ENCODE data around the gene TMIGD2.
"Not testable (repeated sequence)": the region's sequence is repeated elsewhere in the genome, so short reads cannot be mapped to it uniquely, and the experiment has no call there.

The TMIGD2 gene, protein sequence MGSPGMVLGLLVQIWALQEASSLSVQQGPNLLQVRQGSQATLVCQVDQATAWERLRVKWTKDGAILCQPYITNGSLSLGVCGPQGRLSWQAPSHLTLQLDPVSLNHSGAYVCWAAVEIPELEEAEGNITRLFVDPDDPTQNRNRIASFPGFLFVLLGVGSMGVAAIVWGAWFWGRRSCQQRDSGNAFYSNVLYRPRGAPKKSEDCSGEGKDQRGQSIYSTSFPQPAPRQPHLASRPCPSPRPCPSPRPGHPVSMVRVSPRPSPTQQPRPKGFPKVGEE

GRCh38 chr19:4302243-4302640, at the start of gene TMIGD2:
Gene TMIGD2, minus strand, starts transcription at chr19:4302389. Its CDS starts 4 bp downstream, at chr19:4302385.
- Histone ChIP-seq H3K27me3 (ENCODE audit: control insufficient read depth in 5 of 5, insufficient read depth in 4 of 5, low read length in 5 of 5) (peaks cover 4 to 17% (median 9%) of the 10 kb centered on the region in 5 donors), H3K9ac (ENCODE audit: low read length in 5 of 5) (peak within 1 kb of the TSS in 1 of 5 donors; percentile 15), H3K9me3 (ENCODE audit: control insufficient read depth in 5 of 5, low read length in 5 of 5) (no peaks in the 10 kb centered on the region), H3K4me3 (ENCODE audit: low read depth in 1 of 5, low read length in 5 of 5) (no peak within 1 kb of the TSS), H3K36me3 (ENCODE audit: control insufficient read depth in 5 of 5, insufficient read depth in 5 of 5, low read length in 5 of 5) (no peaks in the 10 kb centered on the region), H3K27ac (ENCODE audit: low read depth, low read length) (no peak within 1 kb of the TSS), H3K4me1 (ENCODE audit: control insufficient read depth in 5 of 5, insufficient read depth in 5 of 5, low read length in 5 of 5) (peaks cover 0 to 14% (median 11%) of the 10 kb centered on the region in 5 donors)

DNA sequence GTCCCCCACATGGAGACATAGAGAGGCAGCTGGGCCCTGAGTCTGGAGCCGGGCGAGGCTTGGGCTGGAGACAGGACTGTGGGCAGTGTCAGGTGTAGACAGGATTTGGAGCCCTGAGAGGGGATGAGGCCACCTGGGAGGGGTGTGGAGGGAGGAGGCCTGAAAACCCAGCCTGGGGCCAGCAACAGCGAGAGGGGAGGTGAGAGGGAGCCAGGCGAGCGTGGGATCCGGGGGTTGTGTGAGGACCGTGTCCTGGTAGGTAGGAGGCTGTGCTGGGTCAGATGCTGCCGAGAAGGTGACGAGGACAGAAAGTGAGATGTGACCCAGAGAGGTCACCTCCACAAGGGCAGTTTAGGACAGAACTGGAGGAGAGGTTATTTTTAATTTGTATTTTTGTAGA, 48.5 kb upstream of the TMIGD2 start:
- Histone ChIP-seq H3K4me1 (ENCODE audit: control insufficient read depth in 5 of 5, insufficient read depth in 5 of 5, low read length in 5 of 5) (no peaks in the 10 kb centered on the region), H3K9ac (ENCODE audit: low read length in 5 of 5) (no peak overlapping the region), H3K4me3 (ENCODE audit: low read depth in 1 of 5, low read length in 5 of 5) (no peak overlapping the region), H3K9me3 (ENCODE audit: control insufficient read depth in 5 of 5, low read length in 5 of 5) (no peaks in the 10 kb centered on the region), H3K36me3 (ENCODE audit: control insufficient read depth in 5 of 5, insufficient read depth in 5 of 5, low read length in 5 of 5) (peaks cover 0 to 16% (median 10%) of the 10 kb centered on the region in 5 donors), H3K27me3 (ENCODE audit: control insufficient read depth in 5 of 5, insufficient read depth in 4 of 5, low read length in 5 of 5) (no peaks in the 10 kb centered on the region), H3K27ac (ENCODE audit: low read depth, low read length) (no peak overlapping the region)

GRCh38 chr19:4350111-4350510, 47.9 kb upstream of the TMIGD2 start:
- no peak overlapping the region for H3K4me3 ChIP-seq (ENCODE audit: low read depth in 1 of 5, low read length in 5 of 5)
- H3K27ac ChIP-seq (ENCODE audit: low read depth, low read length): no peak overlapping the region
- no peaks in the 10 kb centered on the region for H3K27me3 ChIP-seq (ENCODE audit: control insufficient read depth in 5 of 5, insufficient read depth in 4 of 5, low read length in 5 of 5)
- H3K9ac ChIP-seq (ENCODE audit: low read length in 5 of 5): no peak overlapping the region
- H3K4me1 ChIP-seq (ENCODE audit: control insufficient read depth in 5 of 5, insufficient read depth in 5 of 5, low read length in 5 of 5): no peaks in the 10 kb centered on the region
- no peaks in the 10 kb centered on the region for H3K9me3 ChIP-seq (ENCODE audit: control insufficient read depth in 5 of 5, low read length in 5 of 5)
- peaks cover 0 to 18% (median 11%) of the 10 kb centered on the region in 5 donors for H3K36me3 ChIP-seq (ENCODE audit: control insufficient read depth in 5 of 5, insufficient read depth in 5 of 5, low read length in 5 of 5)

- H3K27ac ChIP-seq (ENCODE audit: low read depth, low read length); H3K27me3 ChIP-seq (ENCODE audit: control insufficient read depth in 5 of 5, insufficient read depth in 4 of 5, low read length in 5 of 5); H3K9me3 ChIP-seq (ENCODE audit: control insufficient read depth in 5 of 5, low read length in 5 of 5); H3K4me3 ChIP-seq (ENCODE audit: low read depth in 1 of 5, low read length in 5 of 5); H3K4me1 ChIP-seq (ENCODE audit: control insufficient read depth in 5 of 5, insufficient read depth in 5 of 5, low read length in 5 of 5); H3K9ac ChIP-seq (ENCODE audit: low read length in 5 of 5): not testable (repeated sequence)
- H3K36me3 ChIP-seq (ENCODE audit: control insufficient read depth in 5 of 5, insufficient read depth in 5 of 5, low read length in 5 of 5): peaks cover 0 to 15% (median 9%) of the 10 kb centered on the region in 5 donors
Measured at GRCh38 chr19:4349225-4349624, 47.0 kb upstream of the TMIGD2 start.

DNA sequence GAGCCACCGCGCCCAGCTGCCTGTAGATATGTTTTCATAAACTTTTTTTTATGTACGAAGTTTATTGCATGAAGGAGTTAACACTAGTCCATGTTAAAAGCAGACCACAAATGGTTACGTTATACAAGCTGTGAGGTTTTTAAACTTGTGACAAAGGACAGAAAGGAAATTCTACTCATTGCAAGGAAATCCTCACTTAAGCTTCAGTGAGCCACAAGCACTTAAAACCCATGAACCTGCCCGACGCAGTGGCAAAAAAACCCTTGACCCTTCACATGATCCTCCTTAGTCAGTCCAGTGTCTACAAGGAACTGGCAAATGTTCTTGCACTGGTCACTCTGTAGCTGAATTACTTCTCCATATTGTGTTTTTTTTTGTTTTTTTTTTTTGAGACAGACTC, 45.3 kb upstream of the TMIGD2 start:
- H3K4me1 ChIP-seq (ENCODE audit: control insufficient read depth in 5 of 5, insufficient read depth in 5 of 5, low read length in 5 of 5): peaks cover 5 to 14% (median 12%) of the 10 kb centered on the region in 5 donors
- no peak overlapping the region for H3K9ac ChIP-seq (ENCODE audit: low read length in 5 of 5)
- no peak overlapping the region for H3K4me3 ChIP-seq (ENCODE audit: low read depth in 1 of 5, low read length in 5 of 5)
- H3K9me3 ChIP-seq (ENCODE audit: control insufficient read depth in 5 of 5, low read length in 5 of 5): no peaks in the 10 kb centered on the region
- H3K36me3 ChIP-seq (ENCODE audit: control insufficient read depth in 5 of 5, insufficient read depth in 5 of 5, low read length in 5 of 5): peaks cover 0 to 9% (median 7%) of the 10 kb centered on the region in 5 donors
- no peaks in the 10 kb centered on the region for H3K27me3 ChIP-seq (ENCODE audit: control insufficient read depth in 5 of 5, insufficient read depth in 4 of 5, low read length in 5 of 5)
- H3K27ac ChIP-seq (ENCODE audit: low read depth, low read length): no peak overlapping the region

- no peak overlapping the region for H3K27ac ChIP-seq (ENCODE audit: low read depth, low read length)
Measured at GRCh38 chr19:4346020-4346383, 43.8 kb upstream of the TMIGD2 start.

DNA sequence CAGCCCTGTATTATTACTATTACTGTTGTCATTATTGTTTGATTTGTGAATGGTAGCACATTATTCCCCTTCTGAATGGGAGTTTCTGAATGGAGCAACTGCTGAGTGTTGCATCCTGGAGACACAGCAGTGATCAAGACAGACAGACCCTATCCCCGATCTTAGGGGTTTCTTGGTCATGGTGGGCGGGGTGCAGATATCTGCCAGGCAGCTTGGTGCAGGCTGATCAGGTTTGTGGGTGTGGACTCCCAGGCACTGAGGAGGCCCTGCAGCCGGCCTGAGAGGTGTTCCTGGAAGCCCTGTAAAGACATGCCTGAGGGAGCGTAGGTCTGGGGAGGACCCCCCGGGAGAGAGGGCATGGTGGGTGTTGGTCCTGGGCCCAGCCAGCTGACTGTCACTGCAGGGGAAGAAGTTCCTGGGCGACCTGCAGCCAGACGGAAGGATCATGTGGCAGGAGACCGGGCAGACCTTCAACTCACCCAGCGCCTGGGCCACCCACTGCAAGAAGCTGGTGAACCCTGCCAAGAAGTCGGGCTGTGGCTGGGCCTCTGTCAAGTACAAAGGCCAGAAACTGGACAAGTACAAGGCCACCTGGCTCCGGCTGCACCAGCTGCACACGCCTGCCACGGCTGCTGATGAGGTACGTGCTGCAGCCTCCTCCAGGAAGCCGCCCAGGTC, 43.3 kb upstream of the TMIGD2 start:
- peaks cover 0 to 3% (median 0%) of the 10 kb centered on the region in 5 donors for H3K27me3 ChIP-seq (ENCODE audit: control insufficient read depth in 5 of 5, insufficient read depth in 4 of 5, low read length in 5 of 5)
- H3K9ac ChIP-seq (ENCODE audit: low read length in 5 of 5): no peak overlapping the region
- H3K36me3 ChIP-seq (ENCODE audit: control insufficient read depth in 5 of 5, insufficient read depth in 5 of 5, low read length in 5 of 5): peaks cover 0 to 9% (median 7%) of the 10 kb centered on the region in 5 donors
- H3K27ac ChIP-seq (ENCODE audit: low read depth, low read length): no peak overlapping the region
- peaks cover 8 to 20% (median 18%) of the 10 kb centered on the region in 5 donors for H3K4me1 ChIP-seq (ENCODE audit: control insufficient read depth in 5 of 5, insufficient read depth in 5 of 5, low read length in 5 of 5)
- no peaks in the 10 kb centered on the region for H3K9me3 ChIP-seq (ENCODE audit: control insufficient read depth in 5 of 5, low read length in 5 of 5)
- no peak overlapping the region for H3K4me3 ChIP-seq (ENCODE audit: low read depth in 1 of 5, low read length in 5 of 5)

More at GRCh38 chr19:4346020-4346383, 43.8 kb upstream of the TMIGD2 start:
- H3K36me3 ChIP-seq (ENCODE audit: control insufficient read depth in 5 of 5, insufficient read depth in 5 of 5, low read length in 5 of 5): peaks cover 0 to 9% (median 7%) of the 10 kb centered on the region in 5 donors
- no peaks in the 10 kb centered on the region for H3K9me3 ChIP-seq (ENCODE audit: control insufficient read depth in 5 of 5, low read length in 5 of 5)
- H3K4me3 ChIP-seq (ENCODE audit: low read depth in 1 of 5, low read length in 5 of 5): no peak overlapping the region
- peaks cover 8 to 20% (median 18%) of the 10 kb centered on the region in 5 donors for H3K4me1 ChIP-seq (ENCODE audit: control insufficient read depth in 5 of 5, insufficient read depth in 5 of 5, low read length in 5 of 5)
- H3K9ac ChIP-seq (ENCODE audit: low read length in 5 of 5): no peak overlapping the region
- peaks cover 0 to 3% (median 0%) of the 10 kb centered on the region in 5 donors for H3K27me3 ChIP-seq (ENCODE audit: control insufficient read depth in 5 of 5, insufficient read depth in 4 of 5, low read length in 5 of 5)

DNA sequence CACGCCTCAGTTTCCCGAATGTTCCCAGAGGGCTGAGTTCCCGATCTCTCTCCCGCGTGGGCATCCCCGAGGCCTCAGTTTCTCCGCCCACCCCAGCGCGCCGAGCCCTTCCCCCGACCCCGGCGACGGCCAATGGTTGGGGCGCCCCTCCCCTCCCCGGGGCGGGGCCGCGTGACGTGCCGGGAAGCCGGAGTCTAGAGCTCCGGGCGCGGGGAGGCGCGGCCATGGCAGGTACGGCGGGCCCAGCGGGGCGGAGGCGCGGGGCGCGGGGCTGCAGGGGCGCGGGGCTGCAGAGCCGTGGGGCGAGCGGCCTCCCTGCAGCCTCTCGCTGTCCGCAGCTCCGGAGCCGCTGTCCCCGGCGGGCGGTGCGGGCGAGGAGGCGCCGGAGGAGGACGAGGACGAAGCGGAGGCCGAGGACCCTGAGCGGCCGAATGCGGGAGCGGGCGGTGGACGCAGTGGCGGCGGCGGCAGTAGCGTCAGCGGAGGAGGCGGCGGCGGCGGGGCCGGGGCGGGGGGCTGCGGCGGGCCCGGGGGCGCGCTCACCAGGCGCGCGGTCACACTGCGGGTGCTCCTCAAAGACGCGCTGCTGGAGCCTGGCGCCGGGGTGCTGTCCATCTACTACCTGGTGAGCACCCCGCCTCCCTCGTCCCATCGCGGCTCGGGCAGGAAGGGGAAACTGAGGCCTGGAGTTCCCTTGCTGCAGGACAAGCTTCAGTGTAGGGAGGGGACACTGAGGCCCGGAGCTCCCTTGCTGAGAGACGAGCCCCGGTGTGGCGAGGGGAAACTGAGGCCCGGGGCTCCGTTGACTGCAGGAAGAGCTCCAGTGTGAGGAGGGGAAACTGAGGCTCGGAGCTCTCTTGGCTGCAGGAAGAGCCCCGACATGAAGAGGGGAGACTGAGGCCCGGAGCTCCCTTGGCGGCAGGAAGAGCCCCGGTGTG, 41.5 kb upstream of the TMIGD2 start, which contains the start of gene MPND:
MPND (plus strand) TSS at position 193 of the 938 bp plus-strand sequence; CDS start at position 225, 32 bp downstream.
- peaks cover 0 to 3% (median 0%) of the 10 kb centered on the region in 5 donors for H3K27me3 ChIP-seq (ENCODE audit: control insufficient read depth in 5 of 5, insufficient read depth in 4 of 5, low read length in 5 of 5)
- H3K4me1 ChIP-seq (ENCODE audit: control insufficient read depth in 5 of 5, insufficient read depth in 5 of 5, low read length in 5 of 5): peaks cover 8 to 26% (median 21%) of the 10 kb centered on the region in 5 donors
- H3K9me3 ChIP-seq (ENCODE audit: control insufficient read depth in 5 of 5, low read length in 5 of 5): no peaks in the 10 kb centered on the region
- peaks cover 0 to 9% (median 7%) of the 10 kb centered on the region in 5 donors for H3K36me3 ChIP-seq (ENCODE audit: control insufficient read depth in 5 of 5, insufficient read depth in 5 of 5, low read length in 5 of 5)
- H3K27ac ChIP-seq (ENCODE audit: low read depth, low read length): peak within 1 kb of the TSS; percentile 96
- peak within 1 kb of the TSS; percentile 72 to 87 (median 81) for H3K4me3 ChIP-seq (ENCODE audit: low read depth in 1 of 5, low read length in 5 of 5)
- peak within 1 kb of the TSS; percentile 62 to 97 (median 80) for H3K9ac ChIP-seq (ENCODE audit: low read length in 5 of 5)

DNA sequence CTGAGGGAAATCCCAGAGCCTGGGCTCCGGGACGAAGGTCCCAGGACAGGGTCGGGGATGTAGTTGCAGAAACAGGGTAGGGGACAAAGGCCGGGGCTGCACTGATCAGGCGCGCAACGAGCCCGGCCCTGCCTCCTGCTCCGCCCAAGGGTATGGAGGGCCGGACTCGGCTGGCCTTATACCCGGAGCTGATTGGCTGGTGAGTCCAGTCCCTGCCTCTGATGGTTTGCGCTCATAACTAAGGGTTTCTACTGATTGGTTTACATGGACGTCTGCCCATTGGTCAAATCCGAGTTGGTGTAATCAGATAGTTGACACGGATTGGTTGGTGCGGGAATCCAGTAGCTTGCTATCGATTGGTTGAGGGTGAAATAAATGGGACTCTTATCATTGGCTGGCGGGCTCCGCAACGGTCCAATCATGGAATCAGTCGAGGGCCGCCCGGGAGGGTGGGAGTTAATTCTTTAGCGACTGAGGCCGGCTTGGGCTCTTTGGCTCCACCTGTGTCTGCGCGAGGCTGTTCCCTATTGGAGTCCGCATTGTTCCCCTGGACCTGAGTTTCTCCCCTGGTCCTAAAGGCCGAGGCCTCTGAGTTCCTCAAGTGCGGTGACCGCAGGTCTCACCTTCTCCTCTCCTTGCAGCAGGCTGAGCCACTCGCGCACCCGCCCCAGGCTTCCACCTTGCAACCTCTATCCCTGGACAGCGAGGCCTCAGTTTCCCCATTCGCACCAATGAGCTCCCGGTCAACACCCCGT, 40.6 kb upstream of the TMIGD2 start:
- H3K9ac ChIP-seq (ENCODE audit: low read length in 5 of 5): peak overlapping the region; percentile 62 to 97 (median 80)
- peaks cover 0 to 3% (median 0%) of the 10 kb centered on the region in 5 donors for H3K27me3 ChIP-seq (ENCODE audit: control insufficient read depth in 5 of 5, insufficient read depth in 4 of 5, low read length in 5 of 5)
- peaks cover 8 to 33% (median 27%) of the 10 kb centered on the region in 5 donors for H3K4me1 ChIP-seq (ENCODE audit: control insufficient read depth in 5 of 5, insufficient read depth in 5 of 5, low read length in 5 of 5)
- H3K27ac ChIP-seq (ENCODE audit: low read depth, low read length): peak overlapping the region; percentile 96
- no peaks in the 10 kb centered on the region for H3K9me3 ChIP-seq (ENCODE audit: control insufficient read depth in 5 of 5, low read length in 5 of 5)
- peak overlapping the region; percentile 72 to 87 (median 81) for H3K4me3 ChIP-seq (ENCODE audit: low read depth in 1 of 5, low read length in 5 of 5)
- H3K36me3 ChIP-seq (ENCODE audit: control insufficient read depth in 5 of 5, insufficient read depth in 5 of 5, low read length in 5 of 5): peaks cover 0 to 9% (median 7%) of the 10 kb centered on the region in 5 donors

Data from subcutaneous abdominal adipose tissue (tissue), 5 donors.